ENCODE data around the gene RERE.
"Not testable (repeated sequence)": the region's sequence is repeated elsewhere in the genome, so short reads cannot be mapped to it uniquely, and the experiment has no call there.

RERE gene

GRCh38 chr1:8381618-8382017 lies 435.8 kb downstream of the RERE start:
- peaks cover 67% of the 10 kb centered on the region for H3K4me1 ChIP-seq (ENCODE audit: control insufficient read depth, insufficient read depth, low read length)
- H3K9ac ChIP-seq (ENCODE audit: low read length in 2 of 2): peak overlapping the region in 1 of 2 donors; percentile 26
- H3K9me3 ChIP-seq (ENCODE audit: control insufficient read depth in 2 of 2, low read length in 2 of 2): no peaks in the 10 kb centered on the region
- H3K27ac ChIP-seq (ENCODE audit: low read length): no peak overlapping the region
- no peaks in the 10 kb centered on the region for H3K27me3 ChIP-seq (ENCODE audit: control insufficient read depth in 1 of 2, insufficient read depth in 2 of 2, low read length in 2 of 2)
- H3K4me3 ChIP-seq (ENCODE audit: low read length in 2 of 2): no peak overlapping the region
- peaks cover 0 to 11% of the 10 kb centered on the region in 2 donors for H3K36me3 ChIP-seq (ENCODE audit: control insufficient read depth in 2 of 2, insufficient read depth in 2 of 2, low read length in 2 of 2)

GRCh38 chr1:8380310-8380709 lies 437.1 kb downstream of the RERE start:
- not testable (repeated sequence) for H3K27me3 ChIP-seq (ENCODE audit: control insufficient read depth in 1 of 2, insufficient read depth in 2 of 2, low read length in 2 of 2); H3K9ac ChIP-seq (ENCODE audit: low read length in 2 of 2); H3K9me3 ChIP-seq (ENCODE audit: control insufficient read depth in 2 of 2, low read length in 2 of 2)
- Histone ChIP-seq H3K4me1 (ENCODE audit: control insufficient read depth, insufficient read depth, low read length) (peaks cover 72% of the 10 kb centered on the region), H3K4me3 (ENCODE audit: low read length in 2 of 2) (peak overlapping the region in 1 of 2 donors; percentile 3), H3K36me3 (ENCODE audit: control insufficient read depth in 2 of 2, insufficient read depth in 2 of 2, low read length in 2 of 2) (peaks cover 0 to 11% of the 10 kb centered on the region in 2 donors), H3K27ac (ENCODE audit: low read length) (peak overlapping the region; percentile 49)

GRCh38 chr1:8379513-8380186 lies 437.8 kb downstream of the RERE start:
- H3K27me3 ChIP-seq (ENCODE audit: control insufficient read depth in 1 of 2, insufficient read depth in 2 of 2, low read length in 2 of 2): no peaks in the 10 kb centered on the region
- H3K9ac ChIP-seq (ENCODE audit: low read length in 2 of 2): no peak overlapping the region
- peaks cover 69% of the 10 kb centered on the region for H3K4me1 ChIP-seq (ENCODE audit: control insufficient read depth, insufficient read depth, low read length)
- peaks cover 0 to 9% of the 10 kb centered on the region in 2 donors for H3K36me3 ChIP-seq (ENCODE audit: control insufficient read depth in 2 of 2, insufficient read depth in 2 of 2, low read length in 2 of 2)
- peak overlapping the region in 1 of 2 donors; percentile 8 for H3K4me3 ChIP-seq (ENCODE audit: low read length in 2 of 2)
- H3K9me3 ChIP-seq (ENCODE audit: control insufficient read depth in 2 of 2, low read length in 2 of 2): no peaks in the 10 kb centered on the region
- peak overlapping the region; percentile 84 for H3K27ac ChIP-seq (ENCODE audit: low read length)

- Histone ChIP-seq H3K4me1 (ENCODE audit: control insufficient read depth, insufficient read depth, low read length) (peaks cover 71% of the 10 kb centered on the region), H3K4me3 (ENCODE audit: low read length in 2 of 2) (peak overlapping the region in 1 of 2 donors; percentile 8), H3K27ac (ENCODE audit: low read length) (peak overlapping the region; percentile 84), H3K9me3 (ENCODE audit: control insufficient read depth in 2 of 2, low read length in 2 of 2) (no peaks in the 10 kb centered on the region), H3K9ac (ENCODE audit: low read length in 2 of 2) (no peak overlapping the region), H3K27me3 (ENCODE audit: control insufficient read depth in 1 of 2, insufficient read depth in 2 of 2, low read length in 2 of 2) (no peaks in the 10 kb centered on the region), H3K36me3 (ENCODE audit: control insufficient read depth in 2 of 2, insufficient read depth in 2 of 2, low read length in 2 of 2) (peaks cover 0 to 6% of the 10 kb centered on the region in 2 donors)
Observed at GRCh38 chr1:8378981-8379470, 438.4 kb downstream of the RERE start.

- Histone ChIP-seq H3K27me3 (ENCODE audit: control insufficient read depth in 1 of 2, insufficient read depth in 2 of 2, low read length in 2 of 2) (no peaks in the 10 kb centered on the region), H3K4me3 (ENCODE audit: low read length in 2 of 2) (peak overlapping the region in 1 of 2 donors; percentile 29), H3K27ac (ENCODE audit: low read length) (peak overlapping the region; percentile 84), H3K36me3 (ENCODE audit: control insufficient read depth in 2 of 2, insufficient read depth in 2 of 2, low read length in 2 of 2) (peaks cover 0 to 6% of the 10 kb centered on the region in 2 donors), H3K9ac (ENCODE audit: low read length in 2 of 2) (no peak overlapping the region), H3K4me1 (ENCODE audit: control insufficient read depth, insufficient read depth, low read length) (peaks cover 79% of the 10 kb centered on the region), H3K9me3 (ENCODE audit: control insufficient read depth in 2 of 2, low read length in 2 of 2) (no peaks in the 10 kb centered on the region)
Observed at GRCh38 chr1:8378178-8378577, 439.3 kb downstream of the RERE start.

- Histone ChIP-seq H3K27ac (ENCODE audit: low read length) (peak overlapping the region; percentile 84), H3K4me1 (ENCODE audit: control insufficient read depth, insufficient read depth, low read length) (peaks cover 79% of the 10 kb centered on the region), H3K4me3 (ENCODE audit: low read length in 2 of 2) (no peak overlapping the region), H3K9ac (ENCODE audit: low read length in 2 of 2) (no peak overlapping the region), H3K9me3 (ENCODE audit: control insufficient read depth in 2 of 2, low read length in 2 of 2) (no peaks in the 10 kb centered on the region), H3K27me3 (ENCODE audit: control insufficient read depth in 1 of 2, insufficient read depth in 2 of 2, low read length in 2 of 2) (no peaks in the 10 kb centered on the region), H3K36me3 (ENCODE audit: control insufficient read depth in 2 of 2, insufficient read depth in 2 of 2, low read length in 2 of 2) (peaks cover 0 to 3% of the 10 kb centered on the region in 2 donors)
Observed at GRCh38 chr1:8377271-8377981, 440.0 kb downstream of the RERE start.

- peaks cover 0 to 3% of the 10 kb centered on the region in 2 donors for H3K36me3 ChIP-seq (ENCODE audit: control insufficient read depth in 2 of 2, insufficient read depth in 2 of 2, low read length in 2 of 2)
- peak overlapping the region; percentile 74 for H3K27ac ChIP-seq (ENCODE audit: low read length)
Observed at GRCh38 chr1:8376358-8376840, 441.0 kb downstream of the RERE start.

GRCh38 chr1:8374812-8375211 lies 442.6 kb downstream of the RERE start:
- Histone ChIP-seq H3K9ac (ENCODE audit: low read length in 2 of 2) (peak overlapping the region in 1 of 2 donors; percentile 44), H3K27me3 (ENCODE audit: control insufficient read depth in 1 of 2, insufficient read depth in 2 of 2, low read length in 2 of 2) (no peaks in the 10 kb centered on the region), H3K4me3 (ENCODE audit: low read length in 2 of 2) (no peak overlapping the region), H3K4me1 (ENCODE audit: control insufficient read depth, insufficient read depth, low read length) (peaks cover 80% of the 10 kb centered on the region), H3K27ac (ENCODE audit: low read length) (peak overlapping the region; percentile 98), H3K36me3 (ENCODE audit: control insufficient read depth in 2 of 2, insufficient read depth in 2 of 2, low read length in 2 of 2) (no peaks in the 10 kb centered on the region), H3K9me3 (ENCODE audit: control insufficient read depth in 2 of 2, low read length in 2 of 2) (no peaks in the 10 kb centered on the region)

More at GRCh38 chr1:8376358-8376840, 441.0 kb downstream of the RERE start:
- Histone ChIP-seq H3K9me3 (ENCODE audit: control insufficient read depth in 2 of 2, low read length in 2 of 2) (no peaks in the 10 kb centered on the region), H3K4me1 (ENCODE audit: control insufficient read depth, insufficient read depth, low read length) (peaks cover 79% of the 10 kb centered on the region), H3K27me3 (ENCODE audit: control insufficient read depth in 1 of 2, insufficient read depth in 2 of 2, low read length in 2 of 2) (no peaks in the 10 kb centered on the region), H3K9ac (ENCODE audit: low read length in 2 of 2) (no peak overlapping the region), H3K4me3 (ENCODE audit: low read length in 2 of 2) (no peak overlapping the region)

- no peaks in the 10 kb centered on the region for H3K36me3 ChIP-seq (ENCODE audit: control insufficient read depth in 2 of 2, insufficient read depth in 2 of 2, low read length in 2 of 2)
- peaks cover 76% of the 10 kb centered on the region for H3K4me1 ChIP-seq (ENCODE audit: control insufficient read depth, insufficient read depth, low read length)
- H3K4me3 ChIP-seq (ENCODE audit: low read length in 2 of 2): peak overlapping the region in 1 of 2 donors; percentile 22
- H3K9me3 ChIP-seq (ENCODE audit: control insufficient read depth in 2 of 2, low read length in 2 of 2): no peaks in the 10 kb centered on the region
- peak overlapping the region; percentile 36 to 44 for H3K9ac ChIP-seq (ENCODE audit: low read length in 2 of 2)
- no peaks in the 10 kb centered on the region for H3K27me3 ChIP-seq (ENCODE audit: control insufficient read depth in 1 of 2, insufficient read depth in 2 of 2, low read length in 2 of 2)
- H3K27ac ChIP-seq (ENCODE audit: low read length): peak overlapping the region; percentile 98
Observed at GRCh38 chr1:8374356-8374755, 443.1 kb downstream of the RERE start.

- Histone ChIP-seq H3K27ac (ENCODE audit: low read length) (peak overlapping the region; percentile 98), H3K9me3 (ENCODE audit: control insufficient read depth in 2 of 2, low read length in 2 of 2) (no peaks in the 10 kb centered on the region), H3K27me3 (ENCODE audit: control insufficient read depth in 1 of 2, insufficient read depth in 2 of 2, low read length in 2 of 2) (no peaks in the 10 kb centered on the region), H3K9ac (ENCODE audit: low read length in 2 of 2) (peak overlapping the region; percentile 44 to 60), H3K36me3 (ENCODE audit: control insufficient read depth in 2 of 2, insufficient read depth in 2 of 2, low read length in 2 of 2) (no peaks in the 10 kb centered on the region), H3K4me3 (ENCODE audit: low read length in 2 of 2) (peak overlapping the region; percentile 40 to 64), H3K4me1 (ENCODE audit: control insufficient read depth, insufficient read depth, low read length) (peaks cover 74% of the 10 kb centered on the region)
Observed at GRCh38 chr1:8373581-8374241, 443.7 kb downstream of the RERE start.

All from stomach smooth muscle (tissue), 2 donors.